Middle frontal gyrus (tissue), 1 donor: Measurements from ENCODE around the gene BLOC1S2.
"Not testable (repeated sequence)": the region's sequence is repeated elsewhere in the genome, so short reads cannot be mapped to it uniquely, and the experiment has no call there.

Source experiments
- DNase-seq: peaks from one replicate; pipeline ENCODE4 v3.0.0-alpha.2; 2015; ENCODE audit warnings: low spot score; ENCODE audit errors: extremely low spot score

The BLOC1S2 gene

GRCh38 chr10:100286051-100287033, at the start of gene BLOC1S2:
Gene BLOC1S2, minus strand, starts transcription at chr10:100286680. Its CDS starts 21 bp downstream, at chr10:100286659.
- peak; percentile 79 for DNase-seq

- DNase-seq = no peak
Observed at GRCh38 chr10:100334762-100335161, 48.3 kb upstream of the BLOC1S2 start.

- DNase-seq = no peak
Observed at GRCh38 chr10:100333661-100334440, 47.4 kb upstream of the BLOC1S2 start.

- no peak for DNase-seq
Observed at GRCh38 chr10:100333106-100333505, 46.6 kb upstream of the BLOC1S2 start.

GRCh38 chr10:100330079-100330478, 43.6 kb upstream of the BLOC1S2 start, which contains the start of gene PKD2L1:
Gene PKD2L1, minus strand, starts transcription at chr10:100330228. Its CDS starts 125 bp downstream, at chr10:100330103.
- DNase-seq = no peak

GRCh38 chr10:100328198-100328597, 41.7 kb upstream of the BLOC1S2 start:
- no peak for DNase-seq

- DNase-seq = no peak
Observed at GRCh38 chr10:100327718-100328009, 41.2 kb upstream of the BLOC1S2 start.

GRCh38 chr10:100327007-100327717, 40.7 kb upstream of the BLOC1S2 start:
- peak; percentile 55 for DNase-seq

- no peak for DNase-seq
Observed at GRCh38 chr10:100325158-100325557, 38.7 kb upstream of the BLOC1S2 start.

GRCh38 chr10:100319707-100320402, 33.4 kb upstream of the BLOC1S2 start:
- no peak for DNase-seq

- DNase-seq = no peak
Observed at GRCh38 chr10:100318207-100318606, 31.7 kb upstream of the BLOC1S2 start.

- no peak for DNase-seq
Observed at GRCh38 chr10:100315615-100316014, 29.1 kb upstream of the BLOC1S2 start.

- DNase-seq = no peak
Observed at GRCh38 chr10:100311298-100311697, 24.8 kb upstream of the BLOC1S2 start.

GRCh38 chr10:100307684-100308083, 21.2 kb upstream of the BLOC1S2 start:
- no peak for DNase-seq

GRCh38 chr10:100306861-100307260, 20.4 kb upstream of the BLOC1S2 start:
- no peak for DNase-seq

- no peak for DNase-seq
Observed at GRCh38 chr10:100304414-100304813, 17.9 kb upstream of the BLOC1S2 start.

- no peak for DNase-seq
Observed at GRCh38 chr10:100303724-100304319, 17.3 kb upstream of the BLOC1S2 start.

GRCh38 chr10:100301123-100301522, 14.6 kb upstream of the BLOC1S2 start:
- DNase-seq = not testable (repeated sequence)

- no peak for DNase-seq
Observed at GRCh38 chr10:100297242-100297641, 10.8 kb upstream of the BLOC1S2 start.

GRCh38 chr10:100293066-100293465, 6.6 kb upstream of the BLOC1S2 start:
- no peak for DNase-seq
